ENCODE measurements around the gene ELL.

GRCh38 chr19:18539372-18539771, 17.5 kb upstream of the ELL start:
- TF ChIP-seq, protein P1, sequence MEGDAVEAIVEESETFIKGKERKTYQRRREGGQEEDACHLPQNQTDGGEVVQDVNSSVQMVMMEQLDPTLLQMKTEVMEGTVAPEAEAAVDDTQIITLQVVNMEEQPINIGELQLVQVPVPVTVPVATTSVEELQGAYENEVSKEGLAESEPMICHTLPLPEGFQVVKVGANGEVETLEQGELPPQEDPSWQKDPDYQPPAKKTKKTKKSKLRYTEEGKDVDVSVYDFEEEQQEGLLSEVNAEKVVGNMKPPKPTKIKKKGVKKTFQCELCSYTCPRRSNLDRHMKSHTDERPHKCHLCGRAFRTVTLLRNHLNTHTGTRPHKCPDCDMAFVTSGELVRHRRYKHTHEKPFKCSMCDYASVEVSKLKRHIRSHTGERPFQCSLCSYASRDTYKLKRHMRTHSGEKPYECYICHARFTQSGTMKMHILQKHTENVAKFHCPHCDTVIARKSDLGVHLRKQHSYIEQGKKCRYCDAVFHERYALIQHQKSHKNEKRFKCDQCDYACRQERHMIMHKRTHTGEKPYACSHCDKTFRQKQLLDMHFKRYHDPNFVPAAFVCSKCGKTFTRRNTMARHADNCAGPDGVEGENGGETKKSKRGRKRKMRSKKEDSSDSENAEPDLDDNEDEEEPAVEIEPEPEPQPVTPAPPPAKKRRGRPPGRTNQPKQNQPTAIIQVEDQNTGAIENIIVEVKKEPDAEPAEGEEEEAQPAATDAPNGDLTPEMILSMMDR (conservative IDR thresholded peaks at IDR 0.05 in 1 of 2, IDR thresholded peaks at IDR 0.05 in 1 of 2; ENCODE audit: extremely low read depth in 1 of 2, insufficient read depth in 1 of 2, low read depth in 1 of 2, low read length in 2 of 2): no peak
- no peak for TF ChIP-seq EZH2 (IDR thresholded peaks at IDR 0.05; ENCODE audit: borderline replicate concordance, low read length)

Data from mammary epithelial cell (primary cell).